HTR-8/SVneo (cell line): ENCODE data around the gene ST7.
"Not testable (repeated sequence)": the region's sequence is repeated elsewhere in the genome, so short reads cannot be mapped to it uniquely, and the experiment has no call there.

Experiments used
- DNase-seq: peaks from one replicate; pipeline ENCODE4 v3.0.0; 2011; ENCODE audit warnings: low spot score, mixed read lengths; ENCODE audit not compliant: insufficient read length
- FAIRE-seq: peaks from 2 replicates; lab custom pipeline; 2011; peaks lifted over from hg19 to GRCh38; lab: Jason Lieb, UNC

ST7 gene

DNA sequence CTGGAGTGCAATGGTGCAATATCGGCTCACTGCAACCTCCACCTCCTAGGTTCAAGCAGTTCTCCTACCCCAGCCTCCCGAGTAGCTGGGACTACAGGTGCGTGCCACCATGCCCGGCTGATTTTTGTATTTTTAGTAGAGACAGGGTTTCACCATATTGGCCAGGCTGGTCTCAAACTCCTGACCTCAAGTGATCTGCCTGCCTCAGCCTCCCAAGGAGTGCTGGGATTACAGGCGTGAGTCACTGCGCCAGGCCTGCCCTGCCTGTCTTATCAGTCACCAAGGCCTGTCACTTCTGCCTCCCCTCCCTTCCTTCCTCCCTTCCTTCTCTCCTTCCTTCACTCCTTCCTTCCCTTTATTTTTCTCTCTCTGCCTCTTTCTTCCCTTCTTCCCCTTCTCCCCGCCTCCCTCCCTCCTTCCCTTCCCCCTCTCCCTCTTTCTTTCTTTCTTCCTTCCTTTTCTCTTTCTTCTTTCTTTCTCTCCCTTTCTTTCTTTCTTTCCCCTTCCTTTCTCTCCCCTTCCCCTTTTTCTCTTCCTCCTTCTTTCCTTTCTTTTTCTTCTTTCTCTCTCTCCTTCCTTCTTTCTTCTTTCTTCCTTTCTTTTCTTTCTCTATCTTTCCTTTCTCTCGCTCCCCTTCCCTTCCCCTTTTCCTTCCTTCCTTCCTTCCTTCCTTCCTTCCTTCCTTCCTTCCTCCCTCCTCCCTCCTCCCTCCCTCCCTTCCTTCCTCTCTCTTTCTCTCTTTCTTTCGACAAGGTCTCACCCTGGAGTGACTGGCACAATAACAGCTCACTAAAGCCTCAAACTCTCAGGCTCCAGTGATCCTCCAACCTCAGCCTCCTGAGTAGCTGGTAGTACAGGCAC, 3.1 kb upstream of the ST7 start:
- DNase-seq: no peak
- FAIRE-seq: no peak

DNA sequence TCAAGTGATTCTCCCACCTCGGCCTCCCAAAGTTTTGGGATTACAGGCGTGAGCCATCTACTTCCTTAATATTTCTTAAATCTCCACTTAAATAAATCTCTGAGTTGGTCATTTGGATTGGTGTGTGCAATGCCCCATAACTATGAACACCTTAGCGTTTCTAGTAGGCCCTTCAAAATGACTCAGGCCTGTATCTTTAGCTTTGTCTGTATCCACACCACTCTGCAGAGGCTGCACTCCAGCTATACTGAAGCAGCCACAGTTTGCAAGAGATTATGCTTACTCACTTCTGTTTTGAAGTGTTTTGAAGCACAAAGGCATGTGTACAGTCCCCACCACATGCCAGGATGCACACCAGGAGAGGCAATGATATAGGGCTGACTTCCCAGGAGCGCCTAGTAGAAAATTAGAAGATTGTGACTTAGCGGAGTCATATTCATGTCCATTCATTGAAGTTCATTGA, 2.4 kb upstream of the ST7 start:
- no peak for FAIRE-seq

DNA sequence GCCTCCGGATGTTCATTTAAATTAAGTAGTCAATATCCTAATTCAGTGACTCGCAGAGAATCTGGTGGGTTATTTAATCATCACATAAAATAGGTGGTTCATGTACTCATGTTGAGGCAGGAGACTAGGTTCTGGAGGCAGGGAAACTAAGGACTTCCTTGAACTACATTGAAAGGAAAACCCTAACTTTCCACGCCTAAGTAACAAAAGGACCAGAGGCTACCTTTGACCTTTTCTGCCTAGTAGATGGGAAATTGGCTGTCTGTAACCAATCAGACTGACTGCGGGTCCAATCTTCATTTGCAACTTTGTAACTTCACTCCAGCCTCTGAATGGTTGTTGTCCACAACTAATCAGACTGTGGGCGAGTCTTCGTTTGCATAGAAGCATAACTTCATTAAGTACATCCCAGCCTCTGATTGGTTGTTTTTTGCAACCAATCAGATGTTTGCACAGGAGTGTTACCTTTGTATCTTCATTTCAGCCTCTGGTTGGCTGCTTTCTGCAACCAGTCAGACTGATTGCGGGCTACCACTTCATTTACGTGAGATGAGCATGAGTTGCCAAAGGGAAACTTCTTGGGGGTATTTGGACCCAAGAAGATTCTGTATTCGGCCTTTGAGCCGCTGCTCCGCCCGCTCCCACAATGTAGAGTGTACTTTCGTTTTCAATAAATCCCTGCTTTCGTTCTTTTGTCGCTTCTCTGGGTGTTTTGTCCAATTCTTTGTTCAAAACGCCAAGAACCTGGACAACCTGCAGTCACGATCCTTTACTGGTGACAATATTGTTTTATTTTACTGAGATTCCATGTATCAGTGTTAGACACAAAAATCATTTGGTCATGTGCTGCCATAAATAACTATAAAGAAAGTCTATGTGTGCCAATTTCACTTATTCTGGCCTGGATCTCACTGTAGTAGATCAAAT, 1.7 kb upstream of the ST7 start:
- no peak for FAIRE-seq

More for the DNA sequence above, 2.4 kb upstream of the ST7 start:
- no peak for DNase-seq

DNA sequence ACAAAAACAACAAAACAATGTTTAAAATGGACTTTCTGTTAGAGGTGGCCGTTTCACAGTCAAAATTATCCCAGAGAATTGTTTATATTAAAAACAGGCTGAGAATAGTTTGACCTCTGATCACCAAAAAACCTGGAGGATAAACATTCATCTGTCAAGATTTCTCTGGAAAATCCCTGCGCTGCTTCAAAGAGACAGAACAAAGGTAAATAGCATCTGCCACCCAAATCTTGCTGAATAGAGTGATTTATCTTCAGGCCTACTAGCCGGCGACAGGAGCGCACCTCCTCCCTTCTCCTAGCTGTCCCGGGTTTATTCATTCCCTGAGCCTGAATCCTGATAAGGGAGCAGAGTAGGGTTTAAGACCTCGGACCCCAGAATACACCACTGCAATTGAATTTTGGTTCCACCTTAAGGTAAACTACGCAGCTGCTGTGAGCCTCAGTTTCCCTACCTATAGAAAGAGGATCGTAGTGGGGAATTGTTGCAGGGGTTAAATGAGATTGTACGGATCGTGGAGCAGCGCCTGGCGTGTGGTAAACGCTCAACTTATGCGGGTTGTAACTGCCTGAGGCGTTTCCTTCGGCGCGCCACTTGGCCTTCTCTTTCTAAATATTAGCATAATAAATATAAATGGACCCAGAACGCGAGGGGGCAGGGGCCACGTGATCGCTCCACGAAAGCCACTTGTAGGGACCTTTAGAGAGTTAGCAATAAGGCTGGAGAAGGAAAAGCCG, 498 bp upstream of the ST7 start:
- peak; percentile 24 for DNase-seq

More for the DNA sequence above, 1.7 kb upstream of the ST7 start:
- no peak for DNase-seq

DNA sequence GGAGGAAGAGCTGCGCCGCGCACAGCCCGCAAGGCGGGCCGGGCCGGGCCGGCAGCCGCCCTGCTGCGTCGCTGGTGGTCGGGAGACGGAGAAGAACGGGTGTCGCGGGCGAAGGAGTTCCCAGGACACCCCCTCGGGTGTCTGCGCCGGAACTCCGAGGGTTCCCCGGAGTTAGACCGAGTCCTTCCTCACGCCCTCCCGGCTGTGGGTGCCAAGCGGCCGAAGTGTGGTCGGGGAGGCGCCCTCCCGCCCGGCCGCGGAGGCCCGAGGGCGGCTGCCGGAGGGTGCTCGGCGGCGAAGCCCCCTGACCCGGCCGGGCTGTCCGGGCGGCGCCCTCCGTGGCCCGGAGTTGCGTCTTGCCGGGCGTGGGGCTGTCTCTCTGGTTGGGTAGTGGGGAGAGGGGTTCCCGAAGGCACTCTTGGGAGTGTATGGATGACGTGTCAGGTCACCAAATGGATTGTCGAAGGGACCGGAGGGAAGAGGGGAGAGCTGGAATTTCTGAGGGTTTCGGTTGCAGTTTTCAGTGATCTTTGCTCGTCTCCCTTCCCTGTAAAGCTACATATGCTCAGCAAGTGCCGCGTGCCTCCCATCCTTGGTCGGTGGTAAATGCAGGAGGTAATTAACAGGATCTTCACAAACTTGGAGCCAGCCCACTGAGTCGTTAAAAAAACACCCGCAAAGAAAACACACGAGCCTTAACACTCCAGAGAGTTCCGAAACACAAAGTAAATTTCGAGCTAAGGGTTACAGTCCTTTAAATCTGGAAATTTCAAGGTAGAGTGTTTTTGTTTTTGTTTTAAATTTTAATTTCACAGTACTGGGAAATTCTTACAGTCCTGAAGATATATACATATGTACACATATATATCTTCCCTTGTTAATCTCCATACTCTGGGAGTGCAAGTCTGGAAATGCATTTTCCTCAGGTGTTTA, 871 bp downstream of the ST7 start:
- DNase-seq (peak; percentile 66), FAIRE-seq (no peak)

More for the DNA sequence above, 498 bp upstream of the ST7 start:
- FAIRE-seq: no peak

DNA sequence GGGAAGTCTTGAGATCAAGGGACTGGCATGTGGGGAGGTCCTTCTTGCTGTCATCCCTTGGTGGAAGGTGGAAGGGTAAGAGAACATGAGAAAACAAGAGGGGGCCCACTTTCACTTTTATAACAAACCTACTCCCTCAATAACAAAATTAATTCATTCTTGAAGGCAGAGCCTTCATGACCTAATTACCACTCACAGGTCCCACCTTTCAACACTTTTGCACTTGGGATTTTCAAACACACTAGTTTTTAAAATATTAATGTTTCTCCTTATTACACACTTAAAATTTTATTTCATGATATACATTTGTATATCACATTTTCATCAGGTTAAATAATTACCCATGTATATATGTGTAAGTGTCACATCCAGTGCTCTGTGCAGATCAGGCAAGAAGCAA, 2.0 kb downstream of the ST7 start:
- FAIRE-seq (no peak), DNase-seq (no peak)

DNA sequence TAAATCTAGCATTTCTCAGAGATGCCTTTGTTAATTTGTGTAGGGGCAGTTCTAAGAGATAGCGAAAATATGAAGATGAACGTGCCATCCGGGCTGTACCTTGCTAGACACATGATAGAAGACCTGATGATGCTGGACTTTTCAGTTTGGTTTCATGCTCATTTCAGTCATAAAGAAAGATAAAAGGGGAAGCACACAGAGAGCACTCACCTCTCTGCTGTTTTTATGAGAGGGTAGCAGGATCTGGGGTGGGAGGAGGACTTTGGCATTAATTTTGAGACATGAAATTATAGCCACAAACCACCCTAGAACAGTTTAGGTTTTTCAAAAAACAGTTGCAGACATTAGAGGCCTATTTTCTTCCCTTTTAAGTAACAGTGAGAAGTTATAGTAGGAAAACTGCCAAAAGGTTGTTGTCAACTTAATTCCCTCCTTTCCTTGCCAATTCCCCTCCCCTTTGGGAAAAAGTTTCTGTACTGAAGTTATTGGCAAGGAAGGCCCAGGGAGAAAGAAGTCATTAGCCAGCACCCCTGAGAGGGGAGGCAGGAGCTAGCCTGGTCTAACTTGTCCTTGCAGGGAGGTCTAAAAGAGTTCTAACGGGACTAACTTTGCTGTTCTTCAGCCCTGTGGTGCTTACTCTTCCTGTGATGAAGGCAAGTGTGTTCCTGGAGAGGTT, 2.6 kb downstream of the ST7 start:
- no peak for FAIRE-seq
- DNase-seq: no peak

DNA sequence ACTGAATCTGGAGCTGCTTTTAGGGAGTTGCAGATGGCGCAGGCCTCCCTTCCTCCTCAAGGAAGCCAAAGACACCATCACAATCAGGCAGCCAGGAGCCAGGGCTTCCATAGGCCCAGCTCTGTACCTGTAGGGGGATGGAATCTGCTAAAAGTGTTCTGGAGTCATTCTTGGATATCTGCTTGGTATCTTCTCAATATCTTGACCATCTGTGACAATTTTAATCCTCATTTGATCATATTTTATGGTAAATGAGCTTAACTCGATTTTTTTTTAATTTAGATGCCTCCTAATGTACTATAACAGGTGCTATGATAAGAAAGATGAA, 3.1 kb downstream of the ST7 start:
- FAIRE-seq (no peak), DNase-seq (no peak)

DNA sequence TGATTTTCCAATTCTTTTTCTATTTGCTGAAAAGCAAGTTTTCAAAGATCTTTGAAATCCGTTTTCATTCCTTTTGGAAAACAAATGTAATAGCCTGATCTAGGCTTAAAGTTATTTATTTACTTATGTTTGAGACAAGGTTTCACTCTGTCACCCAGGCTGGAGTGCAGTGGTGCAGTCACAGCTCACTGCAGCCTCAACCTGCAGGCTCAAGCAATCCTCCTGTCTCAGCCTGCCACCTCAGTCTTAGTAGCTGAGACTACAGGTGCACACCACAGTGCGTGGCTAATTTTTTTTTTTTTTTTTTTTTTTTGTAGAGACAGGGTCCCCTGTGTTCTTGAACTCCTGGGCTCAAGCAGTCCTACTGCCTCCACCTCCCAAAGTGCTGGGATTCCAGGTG, 4.6 kb downstream of the ST7 start:
- FAIRE-seq: no peak

DNA sequence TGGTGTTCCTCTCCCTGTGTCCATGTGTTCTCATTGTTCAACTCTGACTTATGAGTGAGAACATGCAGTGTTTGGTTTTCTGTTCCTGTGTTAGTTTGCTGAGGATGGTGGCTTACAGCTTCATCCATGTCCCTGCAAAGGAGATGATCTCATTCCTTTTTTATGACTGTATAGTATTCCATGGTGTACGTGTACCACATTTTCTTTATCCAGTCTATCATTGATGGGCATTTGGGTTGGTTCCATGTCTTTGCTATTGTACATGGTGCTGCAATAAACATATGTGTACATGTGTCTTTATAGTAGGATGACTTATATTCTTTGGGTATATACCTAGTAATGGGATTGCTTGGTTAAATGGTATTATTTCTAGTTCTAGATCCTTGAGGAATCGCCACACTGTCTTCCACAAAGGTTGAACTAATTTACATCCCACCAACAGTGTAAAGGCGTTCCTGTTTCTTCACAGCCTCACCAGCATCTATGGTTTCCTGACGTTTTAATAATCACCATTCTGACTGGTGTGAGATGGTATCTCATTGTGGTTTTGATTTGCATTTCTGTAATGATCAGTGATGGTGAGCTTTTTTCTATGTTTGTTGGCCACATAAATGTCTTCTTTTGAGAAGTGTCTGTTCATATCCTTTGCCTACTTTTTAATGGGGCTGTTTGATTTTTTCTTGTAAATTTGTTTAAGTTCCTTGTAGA, 8.8 kb downstream of the ST7 start:
- not testable (repeated sequence) for DNase-seq, FAIRE-seq

More for the DNA sequence above, 4.6 kb downstream of the ST7 start:
- DNase-seq: no peak

DNA sequence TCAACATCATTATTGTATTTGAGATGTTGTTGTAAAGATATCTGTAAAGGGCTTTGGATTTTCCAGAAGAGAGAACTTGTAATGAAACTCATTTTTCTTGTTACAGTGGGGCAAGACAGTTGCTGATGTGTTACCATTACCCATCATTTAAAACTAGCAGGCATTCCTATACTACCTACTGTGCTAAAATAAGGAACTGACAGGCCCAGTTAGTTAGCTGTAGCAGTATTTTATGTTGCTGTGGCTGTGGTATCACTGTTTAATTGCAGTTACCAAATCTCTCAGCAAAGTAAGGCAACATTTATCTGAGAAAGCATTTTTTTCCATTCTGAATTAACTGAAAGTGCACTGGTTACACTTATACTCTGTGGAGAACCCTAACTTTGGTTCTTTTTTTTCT, 9.9 kb downstream of the ST7 start:
- no peak for DNase-seq
- FAIRE-seq: no peak

DNA sequence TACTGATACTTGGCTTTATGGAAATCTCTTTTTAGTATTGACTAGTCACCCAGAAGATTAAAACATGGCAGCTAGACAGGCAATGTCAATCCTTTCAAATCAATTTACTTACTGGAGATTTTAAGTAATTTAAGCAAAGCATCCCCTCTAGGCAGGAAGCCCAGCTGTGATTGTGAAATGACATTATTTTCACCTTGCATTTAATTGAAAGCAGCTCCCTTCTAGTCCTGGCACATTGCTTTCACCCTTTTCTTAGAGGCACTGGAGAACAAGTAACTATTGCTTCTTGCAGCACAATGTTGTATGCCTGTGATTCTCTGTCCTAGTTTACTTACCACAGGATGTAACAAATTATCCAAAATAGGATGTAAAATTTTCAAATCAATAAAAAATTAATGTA, 13.3 kb downstream of the ST7 start:
- DNase-seq: no peak
- FAIRE-seq: no peak

DNA sequence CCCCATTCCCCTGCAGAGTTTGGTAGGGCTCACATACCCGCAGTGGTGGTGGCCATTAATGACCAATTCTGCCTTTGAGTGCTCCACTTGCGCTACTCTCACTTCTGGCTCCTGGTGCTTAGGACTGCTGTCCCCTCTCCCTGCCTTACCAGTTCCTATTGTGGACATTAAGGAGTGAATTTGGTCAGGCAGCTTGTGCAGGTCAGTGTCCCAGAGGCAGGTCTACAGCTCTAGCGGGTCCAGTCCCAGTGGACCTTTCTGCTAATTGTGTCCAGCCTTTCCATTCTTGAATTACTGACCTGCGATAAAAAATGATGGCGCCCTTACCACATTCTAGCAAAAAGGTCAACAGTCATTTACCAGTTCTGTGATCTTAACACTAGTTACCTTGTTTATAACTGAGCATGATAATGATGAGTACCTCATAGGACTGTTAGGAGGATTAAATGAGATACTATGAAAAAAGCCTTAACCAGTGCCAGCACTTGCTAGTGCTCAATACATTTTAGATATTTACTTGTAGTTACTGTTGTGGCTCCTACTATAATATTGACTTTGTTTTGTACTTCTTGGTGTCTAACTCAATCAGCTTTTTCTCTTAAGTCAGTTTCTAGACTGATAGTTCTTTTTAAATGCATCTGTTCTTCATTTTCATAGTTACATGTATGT, 14.1 kb downstream of the ST7 start:
- DNase-seq (no peak), FAIRE-seq (no peak)

DNA sequence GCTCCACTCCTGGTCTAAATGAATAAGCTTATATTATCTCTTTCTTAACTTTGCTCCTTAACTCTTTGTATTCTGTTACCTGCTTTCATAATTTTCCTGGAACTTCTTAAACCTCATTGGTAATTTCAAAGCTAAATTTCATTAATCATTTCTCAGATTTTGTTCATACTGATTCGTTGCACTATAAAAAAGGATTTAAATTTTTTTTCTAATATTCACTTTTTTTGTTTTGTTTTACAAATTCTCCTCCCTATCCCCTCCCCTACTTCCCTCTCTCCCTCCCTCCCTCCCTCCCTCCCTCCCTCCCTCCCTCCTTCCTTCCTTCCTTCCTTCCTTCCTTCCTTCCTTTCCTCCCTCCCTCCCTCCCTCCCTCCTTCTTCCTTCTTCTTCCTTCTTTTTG, 14.7 kb downstream of the ST7 start:
- no peak for DNase-seq
- FAIRE-seq: no peak

DNA sequence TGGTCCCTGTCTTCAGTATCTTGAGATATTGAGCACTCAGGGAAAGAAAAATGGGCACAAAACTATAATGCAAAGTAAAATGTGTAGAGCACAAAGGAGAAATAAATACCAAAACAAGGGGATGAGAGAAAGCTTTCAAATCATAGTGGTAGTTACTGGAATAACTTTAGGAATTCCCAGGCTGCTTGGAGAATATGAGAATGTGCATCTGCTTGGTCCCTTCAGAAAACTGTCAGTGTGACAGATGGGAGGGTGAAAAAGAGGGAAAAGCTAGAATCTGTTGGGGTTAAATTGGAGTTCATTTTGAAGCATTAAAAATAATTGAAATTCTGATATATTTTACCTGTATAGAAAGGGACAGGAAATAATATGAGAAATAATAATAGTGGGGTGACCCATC, 15.3 kb downstream of the ST7 start:
- FAIRE-seq (no peak), DNase-seq (no peak)

DNA sequence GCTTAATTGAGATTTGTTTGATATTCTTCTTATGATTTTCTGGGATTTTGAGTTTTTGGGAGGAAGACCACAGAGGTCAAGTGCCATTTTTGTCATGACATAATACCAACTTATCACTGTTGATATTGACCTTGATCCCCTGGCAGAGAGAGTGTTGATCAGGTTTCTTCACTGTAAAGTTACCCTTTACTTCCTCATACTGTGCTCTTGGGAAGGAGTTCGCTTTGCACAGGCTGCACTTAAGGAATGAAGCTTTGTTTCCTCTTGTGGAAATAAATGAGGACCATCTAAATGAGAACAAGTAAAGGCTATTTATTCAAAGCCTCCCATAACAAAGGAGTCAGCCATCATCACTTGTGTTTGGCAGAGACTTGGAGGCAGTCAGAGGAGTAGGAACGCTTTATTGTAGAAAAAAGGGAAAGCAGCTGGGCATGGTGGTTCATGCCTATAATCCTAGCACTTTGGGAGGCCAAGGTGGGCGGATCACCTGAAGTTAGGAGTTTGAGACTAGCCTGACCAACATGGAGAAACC, 16.1 kb downstream of the ST7 start:
- no peak for DNase-seq

DNA sequence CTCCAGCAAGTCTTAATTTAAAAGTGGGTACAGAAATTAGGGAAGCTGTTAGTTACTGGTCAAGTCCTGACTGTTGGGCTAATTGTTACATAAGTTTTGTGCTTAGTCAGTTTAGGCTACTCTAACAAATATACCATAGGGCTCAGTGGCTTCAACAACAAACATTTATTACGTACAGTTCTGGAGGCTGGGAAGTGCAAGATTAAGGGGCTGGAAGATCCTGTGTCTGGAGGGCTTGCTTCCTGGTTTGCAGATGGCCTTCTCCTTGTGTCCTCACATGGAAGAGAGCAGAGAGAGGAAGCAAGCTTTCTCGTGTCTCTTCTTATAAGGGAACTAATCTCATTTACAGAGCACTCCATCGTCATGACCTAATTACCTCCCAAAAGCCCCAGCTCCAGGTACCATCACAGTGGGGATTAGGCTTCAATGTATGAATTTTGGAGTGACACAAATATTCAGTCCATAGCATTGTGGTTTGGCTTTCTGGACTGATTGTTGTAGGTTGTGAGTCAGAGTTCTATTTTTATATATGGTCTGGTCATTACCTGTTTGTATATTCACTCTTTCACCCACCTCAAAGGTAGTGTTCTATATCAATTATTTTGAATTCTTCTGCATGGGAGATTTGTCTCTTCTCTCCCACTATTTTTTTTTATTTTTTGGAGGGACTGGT, 17.1 kb downstream of the ST7 start:
- FAIRE-seq (no peak), DNase-seq (no peak)

More for the DNA sequence above, 16.1 kb downstream of the ST7 start:
- no peak for FAIRE-seq
